Measurements from ENCODE around the gene WDR36.

DNA sequence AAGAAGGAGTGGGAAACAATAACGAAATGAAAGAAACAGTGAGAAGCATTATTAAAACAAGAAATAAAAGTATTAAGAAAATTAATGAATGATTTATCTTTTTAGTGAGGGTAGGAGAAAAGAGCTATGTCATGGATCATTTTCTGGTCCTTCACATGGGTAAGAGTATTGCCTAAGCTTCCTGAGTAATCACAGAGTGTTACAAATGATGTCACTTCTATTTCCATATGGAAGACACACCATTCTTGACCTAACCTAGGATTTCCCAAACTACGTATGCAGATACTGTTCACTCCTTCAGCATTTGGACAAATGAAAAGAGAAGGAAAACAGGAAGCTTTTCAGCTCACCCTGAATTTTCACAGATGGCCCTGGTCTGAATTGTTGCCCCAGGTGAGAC is 23.9 kb upstream of the WDR36 start:
- TF ChIP-seq HDAC1 (CRISPR knock-in tag; IDR thresholded peaks at IDR 0.05): no peak
- TF ChIP-seq, protein P1, sequence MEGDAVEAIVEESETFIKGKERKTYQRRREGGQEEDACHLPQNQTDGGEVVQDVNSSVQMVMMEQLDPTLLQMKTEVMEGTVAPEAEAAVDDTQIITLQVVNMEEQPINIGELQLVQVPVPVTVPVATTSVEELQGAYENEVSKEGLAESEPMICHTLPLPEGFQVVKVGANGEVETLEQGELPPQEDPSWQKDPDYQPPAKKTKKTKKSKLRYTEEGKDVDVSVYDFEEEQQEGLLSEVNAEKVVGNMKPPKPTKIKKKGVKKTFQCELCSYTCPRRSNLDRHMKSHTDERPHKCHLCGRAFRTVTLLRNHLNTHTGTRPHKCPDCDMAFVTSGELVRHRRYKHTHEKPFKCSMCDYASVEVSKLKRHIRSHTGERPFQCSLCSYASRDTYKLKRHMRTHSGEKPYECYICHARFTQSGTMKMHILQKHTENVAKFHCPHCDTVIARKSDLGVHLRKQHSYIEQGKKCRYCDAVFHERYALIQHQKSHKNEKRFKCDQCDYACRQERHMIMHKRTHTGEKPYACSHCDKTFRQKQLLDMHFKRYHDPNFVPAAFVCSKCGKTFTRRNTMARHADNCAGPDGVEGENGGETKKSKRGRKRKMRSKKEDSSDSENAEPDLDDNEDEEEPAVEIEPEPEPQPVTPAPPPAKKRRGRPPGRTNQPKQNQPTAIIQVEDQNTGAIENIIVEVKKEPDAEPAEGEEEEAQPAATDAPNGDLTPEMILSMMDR (CRISPR knock-in tag; IDR thresholded peaks at IDR 0.05): no peak
